PC-3 (cell line): ENCODE results near the gene WDR26. TPM values are rescaled to one million over a fixed set of nuclear protein-coding genes. Genes with fewer than 3 reads are reported as not detected.

Experiments used
- ATAC-seq: fragments of 200-7000 bp; cut with Tn5 transposase; 2 replicates; pipeline ENCODE4 v1.9.1; 2020; ENCODE audit warnings: mild to moderate bottlenecking, moderate library complexity
- BruUV-seq: library from RNA; stranded (reverse); fragments of 400-500 nt; replicated peaks from 2 replicates; lab custom pipeline; 2021; lab: Mats Ljungman, UMichigan
- CTCF ChIA-PET: fragments of 300-600 bp; sonication (Branson Sonifier 250); formaldehyde crosslinking; loops from one replicate; lab custom pipeline; 2022; ENCODE audit warnings: antibody characterized with exemption; lab: Charles Lee
- POLR2A ChIA-PET: fragments of 300-600 bp; sonication (Branson Sonifier 250); formaldehyde crosslinking; loops from one replicate; lab custom pipeline; 2022; ENCODE audit warnings: antibody characterized with exemption; ENCODE audit not compliant: unreplicated experiment; lab: Charles Lee
- DNase-seq: peaks from one replicate; pipeline ENCODE4 v3.0.0-alpha.2; 2015
- H2AFZ ChIP-seq: fragments of 300-600 bp; sonication (generic); 2 replicates; pipeline ENCODE4 v1.6.0; 2016; ENCODE audit warnings: antibody characterized with exemption, low read length
- H3F3A ChIP-seq: fragments of 300-600 bp; sonication (generic); one replicate; pipeline ENCODE4 v1.6.0; 2017; ENCODE audit warnings: antibody characterized with exemption, low read length, control low read depth, mild to moderate bottlenecking; ENCODE audit not compliant: unreplicated experiment
- H3K27ac ChIP-seq: fragments of 300-600 bp; sonication (generic); 2 replicates; pipeline ENCODE4 v1.5.1; 2016; ENCODE audit warnings: mild to moderate bottlenecking, low read length
- H3K27me3 ChIP-seq: fragments of 300-600 bp; sonication (generic); 2 replicates; pipeline ENCODE4 v1.6.1; 2016; ENCODE audit warnings: low read length, mixed read lengths
- H3K36me3 ChIP-seq: fragments of 300-600 bp; sonication (generic); 2 replicates; pipeline ENCODE4 v1.6.1; 2016; ENCODE audit warnings: low read depth, mixed run types, low read length, mixed read lengths
- H3K4me1 ChIP-seq: fragments of 300-600 bp; sonication (generic); 2 replicates; pipeline ENCODE4 v1.5.1; 2016; ENCODE audit warnings: low read length; ENCODE audit not compliant: insufficient read depth
- H3K4me2 ChIP-seq: fragments of 300-600 bp; sonication (generic); 2 replicates; pipeline ENCODE4 v1.6.0; 2016; ENCODE audit warnings: low read length
- H3K4me3 ChIP-seq: fragments of 300-600 bp; sonication (generic); 2 replicates; pipeline ENCODE4 v1.5.1; 2016; ENCODE audit warnings: mild to moderate bottlenecking, low read length, mixed read lengths
- H3K79me2 ChIP-seq: fragments of 300-600 bp; sonication (generic); 2 replicates; pipeline ENCODE4 v1.6.1; 2017; ENCODE audit warnings: low read length, mixed read lengths
- H3K9ac ChIP-seq: fragments of 300-600 bp; sonication (generic); 2 replicates; pipeline ENCODE4 v1.6.0; 2016; ENCODE audit warnings: mild to moderate bottlenecking, low read length
- H3K9me2 ChIP-seq: fragments of 300-600 bp; sonication (generic); replicated peaks from 2 replicates; pipeline ENCODE4 v1.6.1; 2016; ENCODE audit warnings: mixed run types, low read length, mixed read lengths
- H3K9me3 ChIP-seq: fragments of 300-600 bp; sonication (generic); 2 replicates; pipeline ENCODE4 v1.6.1; 2016; ENCODE audit warnings: low read length, mixed read lengths
- H4K20me1 ChIP-seq: fragments of 300-600 bp; sonication (generic); 2 replicates; pipeline ENCODE4 v1.6.1; 2016; ENCODE audit warnings: low read length, mixed read lengths
- EZH2 ChIP-seq: fragments of 300-600 bp; sonication (generic); IDR thresholded peaks from one replicate; pipeline ENCODE4 v1.6.1; 2017; ENCODE audit warnings: antibody characterized with exemption, mild to moderate bottlenecking, low read length; ENCODE audit not compliant: unreplicated experiment
- EZH2phosphoT487 ChIP-seq: fragments of 300-600 bp; sonication (generic); IDR thresholded peaks from 2 replicates; pipeline ENCODE4 v1.6.1; 2018; ENCODE audit warnings: mild to moderate bottlenecking, antibody characterized with exemption, low read length, borderline replicate concordance
- intact Hi-C: fragments of 100-400 bp; cut with micrococcal nuclease; formaldehyde crosslinking; loops from 2 replicates; pipeline ENCODE4 v1.9.0; 2023
- total RNA-seq: library from RNA; depleted of rRNA; stranded (reverse); fragments of >200 nt; gene quantifications from 2 replicates; pipeline ENCODE4 v1.2.3, GENCODE V29; 2014
- TF ChIP-seq, protein P1 (sequence below): fragments of 300-600 bp; sonication (generic); conservative IDR thresholded peaks from 2 replicates; pipeline ENCODE4 v1.5.1; 2017; ENCODE audit warnings: antibody characterized with exemption, low read depth, mild to moderate bottlenecking, low read length

WDR26 gene
- total RNA-seq, 1 experiment from 2014 or later = 40.7 TPM

DNA sequence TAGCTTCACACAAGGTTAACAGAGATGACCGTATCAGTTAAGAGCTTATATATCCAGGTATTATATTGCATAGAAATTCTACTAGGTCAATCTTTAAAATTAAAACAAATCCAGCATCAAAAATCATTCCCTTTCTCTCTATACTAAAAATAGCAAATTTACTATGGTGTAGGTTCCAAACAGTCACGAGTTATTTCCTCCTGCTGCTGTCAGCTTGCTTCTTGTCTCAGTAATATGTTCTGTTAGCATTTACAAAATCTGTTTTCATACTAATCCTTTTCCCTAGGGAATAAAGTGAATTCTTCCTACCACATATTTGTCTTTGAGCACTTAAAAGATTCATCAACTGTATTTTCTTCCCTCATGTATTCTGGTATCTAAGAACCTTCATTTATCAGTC, 2.5 kb downstream of the WDR26 start:
- peaks cover 22% of the 10 kb centered on the region for H4K20me1 ChIP-seq
- no peaks in the 10 kb centered on the region for H3K9me3 ChIP-seq
- TSS peak; percentile 31 for BruUV-seq
- intact Hi-C loops = loop anchor here (2.0 to 5.0 kb wide), 4 partner anchors 71 to 205 kb away; partner anchors contain the start of gene CNIH4
- peak overlapping the region; percentile 71 for H3K4me3 ChIP-seq
- H3K79me2 ChIP-seq = peaks cover 86% of the 10 kb centered on the region
- H3K4me2 ChIP-seq = peak overlapping the region; percentile 83
- H3K9ac ChIP-seq = peak overlapping the region; percentile 59
- H3F3A ChIP-seq = peaks cover 17% of the 10 kb centered on the region
- peaks cover 12% of the 10 kb centered on the region for H3K36me3 ChIP-seq
- no peak for ATAC-seq
- H3K9me2 ChIP-seq = no peaks in the 10 kb centered on the region
- POLR2A ChIA-PET = interaction anchor here (0.5 to 1.0 kb wide), 3 partner anchors 24 to 799 kb away, joined by 5 to 9 read pairs (median 6); no protein-coding TSS in a partner anchor
- CTCF ChIA-PET = interaction anchor here (1.5 kb wide), 1 partner anchor 24 kb away, joined by 3 read pairs; no protein-coding TSS in a partner anchor
- H3K4me1 ChIP-seq = peaks cover 63% of the 10 kb centered on the region
- no peak overlapping the region for H2AFZ ChIP-seq
- DNase-seq = no peak
- H3K27me3 ChIP-seq = no peaks in the 10 kb centered on the region
- TF ChIP-seq EZH2phosphoT487 = no peak
- TF ChIP-seq, protein P1, sequence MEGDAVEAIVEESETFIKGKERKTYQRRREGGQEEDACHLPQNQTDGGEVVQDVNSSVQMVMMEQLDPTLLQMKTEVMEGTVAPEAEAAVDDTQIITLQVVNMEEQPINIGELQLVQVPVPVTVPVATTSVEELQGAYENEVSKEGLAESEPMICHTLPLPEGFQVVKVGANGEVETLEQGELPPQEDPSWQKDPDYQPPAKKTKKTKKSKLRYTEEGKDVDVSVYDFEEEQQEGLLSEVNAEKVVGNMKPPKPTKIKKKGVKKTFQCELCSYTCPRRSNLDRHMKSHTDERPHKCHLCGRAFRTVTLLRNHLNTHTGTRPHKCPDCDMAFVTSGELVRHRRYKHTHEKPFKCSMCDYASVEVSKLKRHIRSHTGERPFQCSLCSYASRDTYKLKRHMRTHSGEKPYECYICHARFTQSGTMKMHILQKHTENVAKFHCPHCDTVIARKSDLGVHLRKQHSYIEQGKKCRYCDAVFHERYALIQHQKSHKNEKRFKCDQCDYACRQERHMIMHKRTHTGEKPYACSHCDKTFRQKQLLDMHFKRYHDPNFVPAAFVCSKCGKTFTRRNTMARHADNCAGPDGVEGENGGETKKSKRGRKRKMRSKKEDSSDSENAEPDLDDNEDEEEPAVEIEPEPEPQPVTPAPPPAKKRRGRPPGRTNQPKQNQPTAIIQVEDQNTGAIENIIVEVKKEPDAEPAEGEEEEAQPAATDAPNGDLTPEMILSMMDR = no peak
- no peak for TF ChIP-seq EZH2
- no peak overlapping the region for H3K27ac ChIP-seq

DNA sequence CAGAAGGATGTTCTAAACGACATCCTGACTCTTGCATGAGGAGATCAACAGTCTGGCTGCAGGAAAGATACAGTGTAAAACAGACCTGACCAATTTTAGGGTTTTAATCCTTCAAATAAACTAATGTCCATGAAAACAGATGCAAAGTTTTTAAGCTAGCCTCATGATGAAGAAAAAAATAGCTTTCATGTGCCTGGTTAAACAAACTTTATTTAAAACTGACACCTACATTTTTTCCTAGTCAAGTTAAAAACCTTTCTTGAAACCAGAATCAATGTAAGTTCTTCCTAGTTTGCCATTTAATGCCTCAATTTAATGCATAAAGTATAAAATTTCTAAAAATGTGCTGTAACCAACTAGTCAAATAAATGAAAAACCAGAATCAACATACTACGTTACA, 2.9 kb downstream of the WDR26 start:
- BruUV-seq = no TSS peak
- ChIA-PET CTCF (interaction anchor here (1.5 kb wide), 1 partner anchor 25 kb away, joined by 3 read pairs; no protein-coding TSS in a partner anchor), POLR2A (interaction anchor here (0.5 to 1.0 kb wide), 3 partner anchors 25 to 798 kb away, joined by 5 to 9 read pairs (median 6); no protein-coding TSS in a partner anchor)
- intact Hi-C loops = loop anchor here (2.0 to 5.0 kb wide), 4 partner anchors 71 to 206 kb away; partner anchors contain the start of gene CNIH4
- Histone ChIP-seq H3K4me3 (peak overlapping the region; percentile 71), H3K4me1 (peaks cover 66% of the 10 kb centered on the region), H3K27me3 (no peaks in the 10 kb centered on the region), H3K27ac (peak overlapping the region; percentile 57; the same call in 1 of the 2 replicates), H3K36me3 (peaks cover 12% of the 10 kb centered on the region), H2AFZ (no peak overlapping the region), H3K4me2 (peak overlapping the region; percentile 83), H3K9me3 (no peaks in the 10 kb centered on the region), H3K79me2 (peaks cover 86% of the 10 kb centered on the region), H4K20me1 (peaks cover 22% of the 10 kb centered on the region), H3K9me2 (no peaks in the 10 kb centered on the region), H3F3A (peaks cover 17% of the 10 kb centered on the region), H3K9ac (peak overlapping the region; percentile 59; the same call in 1 of the 2 replicates)
- no peak for TF ChIP-seq EZH2phosphoT487
- TF ChIP-seq, protein P1 = no peak
- TF ChIP-seq EZH2 = no peak
- no peak for ATAC-seq
- no peak for DNase-seq
